DOHH2 (cell line): Measurements from ENCODE around the gene MAGIX.

Experiments used
- CTCF ChIP-seq: fragments of 200-600 bp; sonication (generic); IDR thresholded peaks from one replicate; pipeline ENCODE4 v1.5.1; 2014; ENCODE audit warnings: antibody characterized with exemption, mild to moderate bottlenecking, low read depth, low read length; ENCODE audit not compliant: poor library complexity, severe bottlenecking
- EZH2phosphoT487 ChIP-seq: fragments of 200-600 bp; sonication (generic); IDR thresholded peaks from 2 replicates; pipeline ENCODE4 v1.6.1; 2017; ENCODE audit warnings: borderline replicate concordance, mild to moderate bottlenecking, antibody characterized with exemption, low read length, moderate library complexity, mixed read lengths

- peak; percentile 27 for TF ChIP-seq CTCF
- no peak for TF ChIP-seq EZH2phosphoT487
These were observed 14.8 kb downstream of the MAGIX start for GRCh38 chrX:49177338-49177833.
